Measurements from ENCODE around the gene ANGPTL4.

Gene ANGPTL4

GRCh38 chr19:8324186-8325050 lies 39.5 kb upstream of the ANGPTL4 start:
- H3K36me3 ChIP-seq, result peaks cover 28% of the 10 kb centered on the region
- no peak overlapping the region for H3K27ac ChIP-seq
- H3K4me3 ChIP-seq (ENCODE audit: low read depth, low read length), result no peak overlapping the region
- H3K9me3 ChIP-seq (ENCODE audit: severe bottlenecking), result peaks cover 4% of the 10 kb centered on the region
- TF ChIP-seq CTCF (IDR thresholded peaks at IDR 0.05; ENCODE audit: low read depth, low read length), result no peak
- no peaks in the 10 kb centered on the region for H3K27me3 ChIP-seq (ENCODE audit: insufficient read depth, low read depth, severe bottlenecking)
- DNase-seq, result no peak

GRCh38 chr19:8325454-8325853 lies 38.5 kb upstream of the ANGPTL4 start:
- peaks cover 28% of the 10 kb centered on the region for H3K36me3 ChIP-seq
- no peak overlapping the region for H3K27ac ChIP-seq
- no peak for DNase-seq
- H3K9me3 ChIP-seq (ENCODE audit: severe bottlenecking), result peaks cover 4% of the 10 kb centered on the region
- H3K4me3 ChIP-seq (ENCODE audit: low read depth, low read length), result no peak overlapping the region
- no peak for TF ChIP-seq CTCF (IDR thresholded peaks at IDR 0.05; ENCODE audit: low read depth, low read length)
- H3K27me3 ChIP-seq (ENCODE audit: insufficient read depth, low read depth, severe bottlenecking), result no peaks in the 10 kb centered on the region

- H3K27ac ChIP-seq, result no peak overlapping the region
- H3K4me3 ChIP-seq (ENCODE audit: low read depth, low read length), result no peak overlapping the region
- no peak for DNase-seq
- no peaks in the 10 kb centered on the region for H3K36me3 ChIP-seq
- H3K27me3 ChIP-seq (ENCODE audit: insufficient read depth, low read depth, severe bottlenecking), result peaks cover 24% of the 10 kb centered on the region
- peaks cover 4% of the 10 kb centered on the region for H3K9me3 ChIP-seq (ENCODE audit: severe bottlenecking)
- no peak for TF ChIP-seq CTCF (IDR thresholded peaks at IDR 0.05; ENCODE audit: low read depth, low read length)
Measured at GRCh38 chr19:8329996-8330395, 34.0 kb upstream of the ANGPTL4 start.

- Histone ChIP-seq H3K4me3 (ENCODE audit: low read depth, low read length) (no peak overlapping the region), H3K27me3 (ENCODE audit: insufficient read depth, low read depth, severe bottlenecking) (peaks cover 24% of the 10 kb centered on the region), H3K36me3 (no peaks in the 10 kb centered on the region), H3K9me3 (ENCODE audit: severe bottlenecking) (peaks cover 2% of the 10 kb centered on the region), H3K27ac (no peak overlapping the region)
- no peak for TF ChIP-seq CTCF (IDR thresholded peaks at IDR 0.05; ENCODE audit: low read depth, low read length)
- no peak for DNase-seq
Measured at GRCh38 chr19:8331263-8331845, 32.6 kb upstream of the ANGPTL4 start.

GRCh38 chr19:8332976-8333766 lies 30.8 kb upstream of the ANGPTL4 start:
- Histone ChIP-seq H3K9me3 (ENCODE audit: severe bottlenecking) (no peaks in the 10 kb centered on the region), H3K4me3 (ENCODE audit: low read depth, low read length) (no peak overlapping the region), H3K27me3 (ENCODE audit: insufficient read depth, low read depth, severe bottlenecking) (peaks cover 24% of the 10 kb centered on the region), H3K27ac (no peak overlapping the region), H3K36me3 (no peaks in the 10 kb centered on the region)
- no peak for DNase-seq
- TF ChIP-seq CTCF (IDR thresholded peaks at IDR 0.05; ENCODE audit: low read depth, low read length), result no peak
